AG20443 (cell line): Measurements from ENCODE around the gene CCR2.

Source experiments
- DNase-seq: peaks from one replicate; pipeline ENCODE4 v3.0.0; 2012; ENCODE audit warnings: low spot score, mixed read lengths

Gene CCR2

DNA sequence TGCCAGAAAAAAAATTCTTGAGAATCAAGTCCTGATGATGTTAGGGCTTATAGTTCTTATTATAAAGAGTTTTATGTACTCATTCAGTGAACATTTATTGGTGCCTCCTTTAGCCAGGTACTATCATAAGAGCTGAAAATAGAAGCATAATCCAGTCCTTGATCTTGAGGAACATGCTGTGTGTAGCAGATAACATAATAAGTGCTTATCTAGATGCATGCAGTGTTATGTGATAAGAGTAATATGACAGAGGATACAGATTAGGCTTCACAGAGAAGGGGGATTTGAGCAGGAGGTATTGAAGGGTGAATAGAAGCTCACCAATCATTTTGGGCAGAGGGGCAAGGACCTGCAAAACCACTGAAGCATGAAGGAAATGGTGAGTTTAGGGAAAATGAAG, 1.1 kb downstream of the CCR2 start:
- DNase-seq, result no peak

DNA sequence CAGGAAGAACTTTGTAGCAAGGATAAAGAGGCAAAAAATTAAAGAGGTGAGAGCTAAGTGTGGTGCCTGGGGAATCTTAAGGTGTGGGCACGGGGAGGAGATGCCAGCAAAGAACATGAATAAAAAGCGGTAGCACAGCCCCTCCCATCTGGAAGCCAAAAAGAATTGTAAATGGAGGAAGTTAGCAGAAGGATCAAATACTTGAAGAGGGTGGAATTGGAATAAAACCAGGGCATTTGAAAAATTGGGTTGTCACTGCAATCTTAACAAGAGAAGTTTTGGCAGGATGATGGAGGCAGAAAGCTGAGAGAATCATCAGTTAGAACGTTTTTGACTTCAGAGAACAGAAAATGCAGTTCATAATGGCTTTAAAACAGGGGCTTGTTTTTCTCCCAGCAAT, 2.4 kb downstream of the CCR2 start:
- no peak for DNase-seq

GRCh38 chr3:46356909-46357308, 3.0 kb downstream of the CCR2 start:
- no peak for DNase-seq

DNA sequence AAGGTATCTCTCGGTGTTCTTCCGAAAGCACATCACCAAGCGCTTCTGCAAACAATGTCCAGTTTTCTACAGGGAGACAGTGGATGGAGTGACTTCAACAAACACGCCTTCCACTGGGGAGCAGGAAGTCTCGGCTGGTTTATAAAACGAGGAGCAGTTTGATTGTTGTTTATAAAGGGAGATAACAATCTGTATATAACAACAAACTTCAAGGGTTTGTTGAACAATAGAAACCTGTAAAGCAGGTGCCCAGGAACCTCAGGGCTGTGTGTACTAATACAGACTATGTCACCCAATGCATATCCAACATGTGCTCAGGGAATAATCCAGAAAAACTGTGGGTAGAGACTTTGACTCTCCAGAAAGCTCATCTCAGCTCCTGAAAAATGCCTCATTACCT, 4.6 kb downstream of the CCR2 start:
- DNase-seq, result no peak

- no peak for DNase-seq
Observed at GRCh38 chr3:46359733-46360493, 6.0 kb downstream of the CCR2 start.

DNA sequence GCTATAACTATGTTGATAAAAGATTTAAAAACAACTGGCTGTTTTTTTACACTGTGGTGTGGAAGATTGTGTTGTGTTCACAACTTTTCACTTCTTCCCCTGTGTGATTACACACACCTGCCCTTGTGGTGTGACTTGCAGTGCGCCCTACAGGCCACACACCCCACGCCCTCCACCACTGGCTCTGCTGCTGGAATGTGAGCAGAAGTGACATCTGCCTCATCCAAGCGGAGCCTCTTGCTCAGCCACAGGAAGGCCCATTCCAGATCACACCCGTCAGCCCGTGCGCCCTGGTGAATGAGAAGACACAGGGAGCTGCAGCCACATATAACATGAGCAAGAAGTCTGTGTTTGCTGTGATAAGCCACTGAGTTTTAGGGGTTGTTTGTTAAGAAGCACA, 7.0 kb downstream of the CCR2 start:
- DNase-seq, result no peak

DNA sequence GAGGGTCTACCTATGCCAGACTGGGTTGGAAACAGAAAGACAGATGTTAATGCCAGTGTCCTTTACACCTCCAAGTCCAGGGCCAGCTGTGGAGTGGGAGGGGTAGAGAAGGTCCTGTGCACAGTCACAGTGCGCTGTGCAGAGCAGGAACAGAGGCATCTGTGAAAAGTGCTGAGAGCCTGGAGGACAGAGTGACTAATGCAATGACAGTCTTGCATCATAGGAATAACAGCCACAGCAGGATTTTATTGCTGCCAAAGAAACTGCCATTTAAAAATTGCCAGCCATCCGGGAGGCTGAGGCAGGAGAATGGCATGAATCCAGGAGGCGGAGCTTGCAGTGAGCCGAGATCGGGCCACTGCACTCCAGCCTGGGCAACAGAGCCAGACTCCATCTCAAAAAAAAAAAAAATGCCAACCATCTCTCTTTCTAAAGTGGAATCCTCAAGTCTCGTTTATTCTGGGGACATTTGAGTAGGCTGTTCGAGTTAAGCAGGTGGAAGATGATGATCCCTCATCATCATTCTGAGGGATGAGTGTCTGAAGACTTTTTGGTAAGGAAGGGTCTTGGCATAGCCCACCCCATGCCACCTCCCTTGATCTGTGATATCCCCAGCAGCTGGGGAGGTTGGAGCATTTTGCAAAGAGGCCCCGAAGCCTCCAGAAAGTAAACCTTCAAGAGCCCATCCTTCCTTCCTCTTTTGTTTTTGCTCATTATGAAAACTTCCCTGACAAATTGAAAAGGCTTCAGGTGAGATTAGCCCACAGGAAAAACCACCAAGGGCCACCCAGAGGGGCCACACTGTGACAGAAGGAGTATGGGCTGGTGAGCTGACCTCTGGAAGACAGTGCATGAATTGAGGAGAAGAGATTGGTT, 7.7 kb downstream of the CCR2 start:
- DNase-seq, result peak; percentile 47

DNA sequence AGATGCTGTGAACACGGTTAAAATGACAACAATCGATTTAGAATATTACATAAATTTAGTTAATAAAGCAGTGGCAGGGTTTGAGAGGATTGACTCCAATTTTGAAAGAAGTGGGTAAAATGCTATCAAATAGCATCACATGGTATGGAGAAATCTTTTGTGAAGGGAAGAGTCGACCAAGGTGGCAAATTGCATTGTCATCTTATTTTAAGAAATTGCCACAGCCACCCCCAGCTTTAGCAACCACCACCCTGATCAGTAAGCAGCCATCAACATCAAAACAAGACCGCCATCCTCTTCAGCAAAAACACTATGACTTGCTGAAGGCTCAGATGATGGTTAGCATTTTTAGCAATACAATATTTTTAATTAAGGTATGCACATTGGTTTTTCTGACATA, 11.1 kb downstream of the CCR2 start:
- no peak for DNase-seq

GRCh38 chr3:46365737-46366524, 12.0 kb downstream of the CCR2 start:
- DNase-seq, result no peak

DNA sequence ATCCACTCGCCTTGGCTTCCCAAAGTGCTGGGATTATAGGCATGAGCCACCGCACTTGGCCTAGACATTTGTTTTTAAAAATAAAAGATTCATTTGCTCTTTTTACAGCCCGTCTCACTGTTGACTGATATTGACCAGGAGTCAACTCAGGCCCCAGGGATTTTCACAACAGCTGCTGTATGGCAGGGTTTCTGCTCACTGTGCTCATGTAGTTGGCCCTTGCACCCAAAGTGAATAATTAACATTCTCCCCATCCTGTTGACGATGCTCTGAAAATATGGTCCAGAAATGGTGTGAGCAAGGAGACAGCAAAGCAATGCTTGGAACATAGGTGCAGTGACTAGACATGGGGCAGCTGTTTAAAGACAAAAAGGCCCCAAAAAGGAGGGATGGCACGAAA, 13.9 kb downstream of the CCR2 start:
- DNase-seq, result no peak

DNA sequence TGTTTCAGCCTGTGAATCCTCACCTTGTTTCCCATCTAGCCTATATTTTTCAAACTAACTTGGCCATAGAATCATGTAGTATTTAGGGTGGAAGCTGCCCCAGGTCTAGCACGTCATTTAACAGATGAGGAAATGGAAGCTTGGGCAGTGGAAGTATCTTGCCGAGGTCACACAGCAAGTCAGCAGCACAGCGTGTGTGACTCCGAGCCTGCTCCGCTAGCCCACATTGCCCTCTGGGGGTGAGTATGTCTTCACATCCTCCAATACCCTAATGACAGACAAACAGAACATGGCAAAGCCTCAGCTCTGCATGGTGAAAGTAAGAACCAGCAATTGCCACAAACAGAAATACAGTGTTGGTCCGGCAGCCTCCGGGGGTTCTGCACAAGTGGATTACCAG, 14.7 kb downstream of the CCR2 start:
- no peak for DNase-seq

- DNase-seq, result no peak
Observed at GRCh38 chr3:46369151-46369550, 15.2 kb downstream of the CCR2 start.

- DNase-seq, result no peak
Observed at GRCh38 chr3:46369675-46370132, 15.8 kb downstream of the CCR2 start.

DNA sequence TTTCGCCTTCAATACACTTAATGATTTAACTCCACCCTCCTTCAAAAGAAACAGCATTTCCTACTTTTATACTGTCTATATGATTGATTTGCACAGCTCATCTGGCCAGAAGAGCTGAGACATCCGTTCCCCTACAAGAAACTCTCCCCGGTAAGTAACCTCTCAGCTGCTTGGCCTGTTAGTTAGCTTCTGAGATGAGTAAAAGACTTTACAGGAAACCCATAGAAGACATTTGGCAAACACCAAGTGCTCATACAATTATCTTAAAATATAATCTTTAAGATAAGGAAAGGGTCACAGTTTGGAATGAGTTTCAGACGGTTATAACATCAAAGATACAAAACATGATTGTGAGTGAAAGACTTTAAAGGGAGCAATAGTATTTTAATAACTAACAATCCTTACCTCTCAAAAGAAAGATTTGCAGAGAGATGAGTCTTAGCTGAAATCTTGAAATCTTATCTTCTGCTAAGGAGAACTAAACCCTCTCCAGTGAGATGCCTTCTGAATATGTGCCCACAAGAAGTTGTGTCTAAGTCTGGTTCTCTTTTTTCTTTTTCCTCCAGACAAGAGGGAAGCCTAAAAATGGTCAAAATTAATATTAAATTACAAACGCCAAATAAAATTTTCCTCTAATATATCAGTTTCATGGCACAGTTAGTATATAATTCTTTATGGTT, 17.1 kb downstream of the CCR2 start, which contains the start of gene CCR5:
CCR5 (plus strand) TSS at position 108 of the 680 bp plus-strand sequence. CDS start 1,957 bp downstream, outside the sequence.
- DNase-seq, result no peak

DNA sequence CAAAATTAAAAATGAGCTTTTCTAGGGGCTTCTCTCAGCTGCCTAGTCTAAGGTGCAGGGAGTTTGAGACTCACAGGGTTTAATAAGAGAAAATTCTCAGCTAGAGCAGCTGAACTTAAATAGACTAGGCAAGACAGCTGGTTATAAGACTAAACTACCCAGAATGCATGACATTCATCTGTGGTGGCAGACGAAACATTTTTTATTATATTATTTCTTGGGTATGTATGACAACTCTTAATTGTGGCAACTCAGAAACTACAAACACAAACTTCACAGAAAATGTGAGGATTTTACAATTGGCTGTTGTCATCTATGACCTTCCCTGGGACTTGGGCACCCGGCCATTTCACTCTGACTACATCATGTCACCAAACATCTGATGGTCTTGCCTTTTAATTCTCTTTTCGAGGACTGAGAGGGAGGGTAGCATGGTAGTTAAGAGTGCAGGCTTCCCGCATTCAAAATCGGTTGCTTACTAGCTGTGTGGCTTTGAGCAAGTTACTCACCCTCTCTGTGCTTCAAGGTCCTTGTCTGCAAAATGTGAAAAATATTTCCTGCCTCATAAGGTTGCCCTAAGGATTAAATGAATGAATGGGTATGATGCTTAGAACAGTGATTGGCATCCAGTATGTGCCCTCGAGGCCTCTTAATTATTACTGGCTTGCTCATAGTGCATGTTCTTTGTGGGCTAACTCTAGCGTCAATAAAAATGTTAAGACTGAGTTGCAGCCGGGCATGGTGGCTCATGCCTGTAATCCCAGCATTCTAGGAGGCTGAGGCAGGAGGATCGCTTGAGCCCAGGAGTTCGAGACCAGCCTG, 17.8 kb downstream of the CCR2 start:
- no peak for DNase-seq

- DNase-seq, result peak; percentile 47
Observed at GRCh38 chr3:46372492-46373359, 18.8 kb downstream of the CCR2 start.

- no peak for DNase-seq
Observed at GRCh38 chr3:46374755-46375154, 20.8 kb downstream of the CCR2 start.

DNA sequence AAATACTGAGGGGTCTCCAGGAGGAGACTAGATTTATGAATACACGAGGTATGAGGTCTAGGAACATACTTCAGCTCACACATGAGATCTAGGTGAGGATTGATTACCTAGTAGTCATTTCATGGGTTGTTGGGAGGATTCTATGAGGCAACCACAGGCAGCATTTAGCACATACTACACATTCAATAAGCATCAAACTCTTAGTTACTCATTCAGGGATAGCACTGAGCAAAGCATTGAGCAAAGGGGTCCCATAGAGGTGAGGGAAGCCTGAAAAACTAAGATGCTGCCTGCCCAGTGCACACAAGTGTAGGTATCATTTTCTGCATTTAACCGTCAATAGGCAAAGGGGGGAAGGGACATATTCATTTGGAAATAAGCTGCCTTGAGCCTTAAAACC, 21.3 kb downstream of the CCR2 start:
- DNase-seq, result no peak

DNA sequence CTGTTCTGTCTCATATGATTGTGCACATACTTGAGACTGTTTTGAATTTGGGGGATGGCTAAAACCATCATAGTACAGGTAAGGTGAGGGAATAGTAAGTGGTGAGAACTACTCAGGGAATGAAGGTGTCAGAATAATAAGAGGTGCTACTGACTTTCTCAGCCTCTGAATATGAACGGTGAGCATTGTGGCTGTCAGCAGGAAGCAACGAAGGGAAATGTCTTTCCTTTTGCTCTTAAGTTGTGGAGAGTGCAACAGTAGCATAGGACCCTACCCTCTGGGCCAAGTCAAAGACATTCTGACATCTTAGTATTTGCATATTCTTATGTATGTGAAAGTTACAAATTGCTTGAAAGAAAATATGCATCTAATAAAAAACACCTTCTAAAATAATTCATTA, 21.9 kb downstream of the CCR2 start:
- DNase-seq, result no peak

- DNase-seq, result peak; percentile 82
Observed at GRCh38 chr3:46378426-46378942, 24.6 kb downstream of the CCR2 start.
